AG20443 (cell line): ENCODE results near the gene GDPD5.

ENCODE experiments used
- DNase-seq: peaks from one replicate; pipeline ENCODE4 v3.0.0; 2012; ENCODE audit warnings: low spot score, mixed read lengths

The GDPD5 gene

DNA sequence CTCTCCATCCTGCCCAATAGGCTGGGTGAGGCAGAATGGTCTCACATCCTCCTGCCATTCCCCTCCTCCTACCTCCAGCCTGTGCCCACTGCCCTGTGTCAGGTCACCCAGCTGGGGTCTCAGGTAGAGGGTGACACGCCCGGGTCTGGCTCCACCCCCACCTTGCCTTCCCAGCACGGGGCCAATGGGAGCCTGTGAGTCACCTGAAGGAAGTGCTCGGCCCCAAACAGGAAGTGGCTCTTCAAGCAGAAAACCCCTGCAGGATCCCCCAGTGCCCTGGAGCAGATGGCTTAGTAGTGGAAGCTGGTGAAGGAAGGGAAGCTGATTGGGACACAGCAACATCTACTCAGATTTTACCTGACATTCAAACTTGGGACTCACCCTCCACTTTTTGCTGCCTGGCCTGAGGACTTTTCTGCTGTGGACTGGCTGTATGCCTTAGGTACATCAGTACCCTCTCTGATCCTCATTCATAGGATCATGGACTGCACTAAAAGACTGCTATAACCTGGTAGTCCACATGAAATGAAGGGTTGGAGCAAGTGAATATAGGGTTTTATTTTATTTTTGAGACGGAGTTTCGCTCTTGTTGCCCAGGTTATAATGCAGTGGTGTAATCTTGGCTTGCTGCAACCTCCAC lies 33.4 kb downstream of the GDPD5 start:
- DNase-seq = no peak

- no peak for DNase-seq
Measured at GRCh38 chr11:75491465-75491864, 34.3 kb downstream of the GDPD5 start.

GRCh38 chr11:75490221-75491181 lies 35.2 kb downstream of the GDPD5 start:
- DNase-seq = no peak

- no peak for DNase-seq
Measured at GRCh38 chr11:75487365-75487764, 38.4 kb downstream of the GDPD5 start.

DNA sequence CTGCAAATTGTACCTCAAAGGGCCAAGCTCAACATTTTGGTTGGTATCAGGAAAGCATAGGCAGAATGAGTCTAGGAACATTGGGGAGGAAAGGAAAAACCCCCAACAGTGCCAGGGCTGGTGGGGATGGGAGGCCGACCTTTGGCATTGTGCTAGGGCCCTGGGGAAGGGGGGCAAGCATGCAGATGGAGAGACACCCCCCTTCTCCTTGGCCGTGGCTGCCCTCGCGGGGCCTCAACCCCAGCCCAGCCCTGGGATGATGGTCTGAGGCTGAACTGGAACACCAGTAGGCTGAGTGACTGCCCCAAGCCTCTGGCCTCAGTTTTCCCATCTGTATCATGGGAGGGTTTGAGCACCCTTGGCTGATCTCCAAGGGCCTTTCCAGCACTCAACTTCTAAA lies 40.0 kb downstream of the GDPD5 start:
- DNase-seq = no peak

GRCh38 chr11:75482931-75483469 lies 42.7 kb downstream of the GDPD5 start:
- DNase-seq = no peak

DNA sequence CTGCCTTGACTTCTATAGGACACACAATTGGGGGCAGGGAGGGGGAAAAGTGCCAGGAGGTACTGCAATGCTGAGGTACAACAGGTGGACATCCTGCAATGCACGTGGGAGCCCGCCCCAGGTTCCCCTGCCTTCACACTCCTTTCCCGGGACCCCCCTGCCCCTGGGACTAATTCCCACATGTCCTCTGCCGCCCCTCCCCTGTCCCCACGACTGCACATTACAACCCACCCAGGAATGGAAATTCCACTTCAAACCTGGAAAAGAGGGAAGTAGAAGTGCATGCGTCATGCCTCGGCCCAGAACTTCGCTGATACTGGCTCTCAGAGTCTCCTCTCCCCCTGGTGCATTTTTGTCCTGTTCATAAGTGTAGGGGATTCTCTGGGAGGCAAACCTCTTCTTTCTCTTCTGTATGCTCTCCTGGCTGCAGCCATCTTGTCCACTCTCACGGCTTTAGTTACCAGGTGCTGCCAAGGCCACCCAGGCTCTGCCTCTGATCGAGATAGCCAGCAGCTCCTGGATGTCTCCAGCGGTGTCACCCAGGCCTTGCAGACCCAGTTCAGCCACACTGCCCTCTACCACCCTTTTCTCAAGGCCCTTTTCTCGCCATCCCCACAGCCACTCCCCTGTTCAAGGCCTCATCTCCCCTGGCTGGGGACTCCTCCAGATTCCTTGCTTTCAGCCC lies 43.7 kb downstream of the GDPD5 start:
- no peak for DNase-seq

- DNase-seq = no peak
Measured at GRCh38 chr11:75481223-75481921, 44.4 kb downstream of the GDPD5 start.

DNA sequence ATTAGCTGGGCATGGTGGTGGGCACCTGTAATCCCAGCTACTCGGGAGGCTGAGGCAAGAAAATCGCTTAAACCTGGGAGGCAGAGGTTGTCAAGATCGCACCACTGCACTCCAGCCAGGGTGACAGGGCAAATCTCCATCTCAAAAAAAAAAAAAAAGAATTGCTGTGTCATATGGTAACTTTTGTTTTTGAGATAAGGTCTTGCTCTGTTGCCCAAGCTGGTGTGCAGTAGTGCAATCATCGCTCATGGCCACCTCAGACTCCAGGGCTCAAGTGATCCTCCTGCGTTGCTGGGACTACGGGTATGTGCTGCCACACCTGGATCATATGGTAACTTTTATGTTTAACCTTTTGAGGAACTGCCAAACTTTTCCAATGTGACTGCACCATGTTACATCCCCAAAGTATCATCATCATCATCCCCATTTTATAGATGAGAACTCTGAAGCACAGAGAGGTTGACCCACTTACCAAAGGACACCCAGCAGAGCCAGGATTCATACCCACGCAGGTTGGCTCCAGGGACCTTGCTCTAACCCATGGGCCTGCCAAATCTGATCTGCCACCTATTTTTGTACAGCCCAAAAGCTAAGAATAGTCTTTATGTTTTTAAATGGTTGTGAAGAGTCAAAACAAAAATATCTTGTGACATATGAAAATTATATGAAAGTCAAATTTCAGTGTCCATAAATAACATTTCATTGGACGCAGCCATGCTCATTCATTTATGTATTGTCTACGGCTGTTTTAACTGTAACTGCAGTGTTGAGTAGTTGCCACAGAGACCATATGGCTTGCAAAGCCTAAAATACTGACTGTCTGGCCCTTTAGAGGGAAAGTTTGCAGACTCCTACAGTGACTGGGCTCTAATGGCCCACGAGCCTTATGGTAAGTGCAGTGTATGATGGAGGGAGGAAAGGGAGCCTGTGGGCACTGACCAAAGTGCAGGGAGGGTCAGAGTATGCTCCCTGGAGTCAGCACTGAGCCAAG lies 45.3 kb downstream of the GDPD5 start:
- no peak for DNase-seq

DNA sequence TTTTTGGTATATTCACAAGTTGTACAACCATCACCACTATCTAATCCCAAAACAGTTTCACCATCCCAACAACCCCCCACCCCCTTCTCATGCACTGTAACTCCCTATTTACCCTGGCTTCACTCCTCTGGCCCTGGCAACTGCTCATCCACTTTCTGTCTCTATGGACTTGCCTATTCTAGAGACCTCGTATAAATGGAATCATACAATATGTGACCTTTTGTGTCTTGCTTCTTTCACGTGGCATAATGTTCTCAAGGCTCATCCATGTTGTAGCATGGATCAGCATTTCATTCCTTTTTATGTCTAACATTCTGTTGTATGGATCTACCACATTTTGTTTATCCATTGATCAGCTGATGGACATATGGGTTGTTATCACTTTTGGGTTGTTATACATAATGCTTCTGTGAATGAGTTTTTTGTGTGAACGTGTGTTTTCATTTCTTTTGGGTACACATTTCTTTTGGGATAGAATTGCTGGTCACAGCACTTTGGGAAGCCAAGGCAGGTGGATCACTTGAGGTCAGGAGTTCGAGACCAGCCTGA lies 46.1 kb downstream of the GDPD5 start:
- DNase-seq = no peak

- no peak for DNase-seq
Measured at GRCh38 chr11:75478783-75479596, 46.8 kb downstream of the GDPD5 start.

- no peak for DNase-seq
Measured at GRCh38 chr11:75477614-75477935, 48.2 kb downstream of the GDPD5 start.

DNA sequence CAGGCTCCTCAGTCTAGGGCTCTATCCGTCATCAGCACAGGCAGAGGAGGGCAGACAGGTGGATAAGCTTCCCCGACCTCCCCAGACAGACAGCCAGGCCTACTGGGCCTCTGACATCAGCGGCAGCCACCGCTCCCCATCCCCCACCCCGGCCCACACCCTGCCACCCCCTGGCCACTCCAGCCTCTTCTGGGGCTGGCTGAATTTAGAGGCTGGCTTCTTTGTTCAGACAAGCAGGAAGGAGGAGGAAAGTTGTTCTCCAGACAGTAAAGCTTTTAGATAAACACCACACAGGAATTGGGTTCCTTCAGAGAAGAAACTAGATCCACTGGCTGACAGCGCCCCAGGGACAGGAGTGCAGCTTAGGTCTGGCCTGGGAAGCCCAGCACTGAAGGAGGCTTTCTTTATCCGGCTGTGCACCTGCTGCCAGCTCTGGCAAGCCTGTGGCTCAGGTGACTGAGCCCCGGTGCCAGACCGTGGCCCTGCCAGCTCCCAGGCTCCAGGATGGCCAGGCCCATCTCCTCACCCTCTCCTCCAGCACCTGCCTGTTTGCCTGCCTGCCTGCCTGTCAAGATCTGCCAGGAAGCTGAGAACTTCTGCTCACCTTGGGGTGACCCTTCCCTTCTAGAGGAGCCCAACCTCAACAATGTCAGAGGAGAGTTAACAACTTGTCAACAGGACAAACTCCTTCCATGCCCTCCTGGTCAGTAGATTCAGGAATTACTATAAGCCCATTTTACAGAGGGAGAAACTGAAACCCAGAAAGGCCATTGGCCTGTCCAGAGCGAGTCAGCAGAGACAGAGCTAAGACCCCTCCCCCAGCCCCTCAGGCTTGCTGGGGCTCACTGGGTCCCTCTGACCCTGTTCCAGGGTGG lies 48.8 kb downstream of the GDPD5 start:
- DNase-seq = no peak

- DNase-seq = peak; percentile 56
Measured at GRCh38 chr11:75475767-75476650, 49.7 kb downstream of the GDPD5 start.

GRCh38 chr11:75474878-75475766 lies 50.6 kb downstream of the GDPD5 start:
- DNase-seq = peak; percentile 67

DNA sequence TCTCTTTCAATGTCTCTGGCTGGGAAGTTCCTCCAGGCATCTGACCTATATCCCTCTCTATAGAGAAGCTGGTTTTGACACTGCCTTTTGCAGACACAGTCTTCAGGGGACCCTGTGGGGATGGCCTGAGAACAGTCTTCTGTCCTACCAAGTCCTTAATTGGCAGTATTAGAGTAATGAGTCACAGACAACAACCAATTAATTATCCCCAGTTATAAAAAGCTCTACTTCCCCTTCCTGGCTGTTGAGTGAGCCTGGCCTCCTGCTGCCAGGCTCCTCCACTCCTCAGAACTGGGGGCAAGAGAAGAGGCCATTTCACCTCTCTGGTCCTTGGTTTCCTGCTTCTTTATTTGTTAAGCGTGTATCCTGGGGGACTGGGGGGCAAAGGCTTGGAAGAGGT lies 51.5 kb downstream of the GDPD5 start:
- DNase-seq = no peak

DNA sequence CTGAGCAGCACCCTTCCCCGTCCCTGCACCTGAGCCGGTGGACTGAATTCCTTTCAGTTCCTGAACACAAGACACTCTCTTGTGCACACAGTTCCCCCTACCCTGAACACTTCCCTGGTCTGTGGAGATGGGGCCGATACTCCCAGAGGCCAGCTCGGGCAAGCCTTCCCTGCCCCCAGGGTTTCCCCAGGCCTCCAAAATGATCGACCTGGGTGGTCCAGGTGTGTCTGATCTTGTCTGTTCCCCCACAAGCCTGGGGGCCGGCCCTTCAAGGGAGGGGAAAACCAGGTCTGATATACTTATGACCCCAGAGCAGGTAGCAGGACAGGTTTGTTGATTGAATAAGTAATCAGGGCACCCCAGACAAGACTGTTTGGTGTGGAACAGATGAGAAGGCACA lies 52.1 kb downstream of the GDPD5 start:
- no peak for DNase-seq
